ENCODE results near the gene SMG6. TPM values are rescaled to one million over a fixed set of nuclear protein-coding genes. Genes with fewer than 3 reads are reported as not detected.

The SMG6 gene
- total and polyA plus RNA-seq, 2 of the 8 experiments (the other 6 are each of a cell fraction or from before 2014, with no cell fraction given): 18.5 to 25.2 TPM

GRCh38 chr17:2227025-2227699, 76.4 kb downstream of the SMG6 start (continued):
- TF ChIP-seq YY1 (IDR thresholded peaks at IDR 0.05; ENCODE audit: low read depth, low read length) (no peak), SIRT6 (IDR thresholded peaks at IDR 0.05; ENCODE audit: low read length) (no peak), JUN (IDR thresholded peaks at IDR 0.05; ENCODE audit: low read depth, low read length) (no peak), FOSL1 (IDR thresholded peaks at IDR 0.05; ENCODE audit: insufficient read depth, low read depth, low read length) (no peak)
